Stimulated activated CD4-positive, alpha-beta T cell treated with anti-CD3 and anti-CD28 coated beads, Interleukin-15, amount 100 ng/mL, for 24 hours (primary cell): ENCODE measurements around the gene PAK1.
"Not testable (repeated sequence)": the region's sequence is repeated elsewhere in the genome, so short reads cannot be mapped to it uniquely, and the experiment has no call there.

ENCODE experiments used
- DNase-seq: peaks from one replicate; pipeline ENCODE4 v3.0.0-alpha.2; 2020

PAK1 gene

DNA sequence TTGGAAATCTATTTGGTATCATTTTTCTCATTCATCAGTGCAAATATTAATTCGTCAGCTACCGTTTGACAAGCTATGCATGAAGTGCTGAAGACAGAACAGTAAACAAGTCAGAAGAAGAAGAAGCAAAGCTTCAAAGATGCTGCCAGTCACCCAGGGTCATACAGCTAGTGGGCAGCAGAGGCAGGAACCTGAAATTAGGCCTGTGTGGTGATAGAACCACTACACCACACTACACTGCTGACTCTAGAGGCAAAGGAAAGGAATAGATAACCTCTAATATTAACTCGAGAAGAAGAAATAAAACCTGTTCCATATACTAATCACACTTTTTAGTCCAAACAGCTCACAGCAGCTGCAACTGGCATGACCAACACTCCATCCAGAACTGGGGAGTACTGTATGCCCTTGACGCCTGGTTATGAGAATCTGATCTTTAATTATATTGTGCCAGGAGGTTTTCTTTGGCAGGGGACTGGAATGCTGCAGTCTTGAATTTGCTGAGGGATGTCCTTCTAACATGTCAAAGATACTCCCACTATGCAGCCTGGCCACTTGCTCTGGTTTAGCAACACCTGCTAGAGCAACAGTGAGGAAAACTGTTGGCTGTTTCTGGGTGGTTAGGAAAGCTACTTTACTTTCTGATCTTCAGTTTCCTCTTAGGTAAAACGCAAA is 73.0 kb downstream of the PAK1 start:
- no peak for DNase-seq

DNA sequence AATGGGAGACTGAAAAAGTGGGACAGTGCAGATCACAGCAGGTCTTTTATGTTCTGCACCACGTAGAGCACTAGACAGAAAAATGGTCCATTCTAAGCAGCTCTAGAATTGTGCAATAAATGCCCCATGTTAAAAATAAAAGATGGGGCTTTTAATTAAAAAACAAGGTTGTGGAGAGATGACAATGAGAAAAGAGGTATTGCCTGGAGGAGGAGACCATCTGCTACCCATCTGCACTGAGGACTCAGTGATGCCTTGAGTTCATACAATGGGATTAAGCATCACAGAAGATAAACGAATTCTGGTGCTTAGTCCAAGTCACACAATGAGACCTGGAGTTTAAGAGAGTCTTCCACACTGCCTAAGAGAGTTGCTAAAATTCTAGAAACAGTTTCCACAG is 73.6 kb downstream of the PAK1 start:
- DNase-seq, result no peak

DNA sequence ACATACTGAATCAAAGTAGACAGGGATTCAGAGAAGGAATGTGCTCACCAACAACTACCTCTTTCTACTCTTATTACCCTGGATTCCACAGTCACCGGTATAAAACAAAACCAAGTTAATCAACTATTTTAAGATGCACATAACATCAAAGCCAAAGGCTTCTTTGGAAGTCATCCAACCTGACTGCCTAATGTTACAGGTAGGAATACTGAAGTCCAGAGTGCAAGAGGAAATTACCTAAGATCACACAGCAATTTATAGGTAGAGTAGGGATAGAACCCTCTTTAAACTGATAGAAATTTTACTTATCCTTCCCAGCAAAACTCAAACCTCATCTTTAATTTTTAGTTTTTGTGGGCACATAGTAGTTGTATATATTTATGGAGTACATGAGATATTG is 76.3 kb downstream of the PAK1 start:
- no peak for DNase-seq

DNA sequence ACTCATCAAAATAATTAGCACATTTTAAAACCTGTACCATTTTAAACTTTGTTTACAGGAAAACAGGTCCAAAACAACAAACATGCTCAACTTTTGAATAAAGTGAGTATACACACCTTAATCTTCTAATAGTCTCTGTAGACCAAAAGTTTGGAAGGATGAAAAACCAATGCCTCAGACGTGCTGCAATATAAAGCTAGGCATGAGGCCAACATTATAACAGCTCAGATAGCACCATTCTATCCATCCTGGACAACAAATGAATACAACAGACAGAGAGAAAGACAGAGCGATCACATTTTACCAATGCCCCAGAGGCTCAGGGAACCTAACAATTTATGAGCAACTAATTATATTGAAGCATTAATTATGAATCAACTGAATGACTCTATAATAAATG is 77.0 kb downstream of the PAK1 start:
- DNase-seq, result no peak

DNA sequence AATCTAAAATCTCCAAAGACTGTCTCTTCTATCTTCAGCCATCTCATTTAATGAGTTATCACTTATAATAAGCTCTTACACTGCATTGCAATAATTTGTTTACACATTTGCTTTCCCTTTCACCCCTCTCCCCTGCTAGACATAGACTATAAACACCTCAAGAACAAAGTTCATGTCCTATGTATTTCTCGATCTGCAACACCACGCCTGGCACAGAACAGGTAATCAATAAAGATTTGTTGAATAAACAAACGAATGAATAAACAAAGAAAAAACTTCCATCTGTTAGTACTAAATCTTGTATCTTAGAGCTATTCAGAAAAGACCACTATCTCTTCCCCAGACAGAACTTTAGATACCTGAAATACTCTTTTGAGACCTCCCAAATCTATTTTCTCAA is 77.6 kb downstream of the PAK1 start:
- DNase-seq, result no peak

DNA sequence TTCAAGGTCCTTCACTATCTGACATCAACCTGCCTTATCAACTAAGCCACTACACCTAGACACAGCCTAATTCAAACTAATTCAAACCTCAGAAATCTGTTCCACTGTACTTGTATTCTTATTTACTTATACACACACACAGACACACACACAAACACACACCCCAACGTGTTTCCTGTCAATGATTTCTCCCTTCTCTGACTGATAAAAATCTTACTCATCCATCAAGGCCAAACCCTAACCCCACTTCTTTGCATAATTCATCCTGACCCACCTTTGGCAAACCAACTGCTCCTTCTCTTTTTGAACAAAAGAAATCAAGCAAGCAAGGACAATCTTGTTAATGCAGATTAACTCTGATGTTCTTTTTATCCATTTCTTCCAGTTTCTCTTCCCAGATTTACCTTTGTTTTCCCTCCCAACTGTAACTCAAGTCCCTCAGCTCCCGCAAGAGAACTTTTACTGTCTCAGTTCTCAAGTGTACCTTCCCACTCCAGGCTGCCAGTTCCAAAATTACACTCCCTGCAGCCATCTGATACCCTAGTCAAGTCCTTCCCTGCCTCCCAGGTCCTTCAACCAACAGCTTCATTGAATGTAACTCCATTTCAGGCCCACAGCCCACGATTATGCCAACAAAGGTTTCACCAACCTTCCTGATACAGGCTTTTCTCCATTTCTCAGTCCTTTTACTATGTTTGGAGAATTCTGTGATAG is 78.3 kb downstream of the PAK1 start:
- no peak for DNase-seq

DNA sequence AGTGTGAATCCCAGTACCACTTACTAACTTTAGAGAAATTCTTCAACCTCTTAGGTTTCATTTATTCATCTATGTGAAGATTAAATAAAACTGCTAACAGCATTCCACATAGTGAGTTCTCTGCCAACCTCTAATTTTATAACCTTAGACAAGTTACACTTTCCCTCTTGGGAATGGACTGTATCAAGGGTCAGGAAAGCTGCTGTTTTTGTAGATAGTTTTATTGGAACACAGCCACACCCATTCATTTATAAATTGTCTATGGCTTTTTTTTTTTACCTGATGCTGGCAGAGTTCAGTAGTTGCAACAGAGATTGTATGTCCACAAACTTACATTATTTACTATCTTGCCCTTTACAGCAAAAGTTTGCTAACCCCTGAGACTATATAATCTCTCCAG is 81.1 kb downstream of the PAK1 start:
- no peak for DNase-seq

DNA sequence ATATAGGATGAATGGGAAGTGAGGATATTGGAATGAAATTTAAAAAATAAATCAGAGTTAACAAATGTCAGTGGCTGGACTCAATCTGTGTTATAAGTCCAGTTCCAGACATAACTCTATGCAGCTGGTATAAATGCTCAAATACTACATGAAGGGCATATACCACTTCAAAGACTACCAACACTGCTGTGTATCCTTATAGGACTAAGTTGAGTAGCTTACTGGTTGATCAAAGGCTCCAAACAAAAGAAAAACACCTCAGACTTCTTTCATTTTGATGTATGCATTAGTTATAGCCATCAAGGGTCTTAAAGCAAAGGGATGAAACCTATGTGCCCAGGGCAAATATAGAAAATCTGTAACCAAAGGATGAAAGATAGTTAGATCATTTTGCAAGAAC is 86.2 kb downstream of the PAK1 start:
- DNase-seq, result no peak

DNA sequence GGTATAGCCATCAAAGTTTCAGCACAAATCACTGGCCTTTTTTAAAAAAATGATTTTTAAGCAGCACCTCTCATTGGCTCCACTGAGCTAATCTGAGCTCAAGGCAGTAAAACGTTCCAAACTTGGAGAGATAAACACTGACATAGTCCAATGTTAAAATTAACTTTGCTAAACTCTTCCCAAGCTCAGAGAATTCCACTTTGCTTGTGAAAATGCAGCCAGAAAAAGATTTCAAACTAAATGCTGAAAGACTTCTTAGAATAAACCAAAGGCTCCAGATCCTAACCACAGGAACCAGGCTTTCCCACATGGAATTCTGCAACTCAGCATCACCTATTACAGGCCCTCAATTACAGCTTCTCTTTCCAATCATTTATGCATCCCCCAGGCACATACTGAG is 87.7 kb downstream of the PAK1 start:
- DNase-seq, result no peak

DNA sequence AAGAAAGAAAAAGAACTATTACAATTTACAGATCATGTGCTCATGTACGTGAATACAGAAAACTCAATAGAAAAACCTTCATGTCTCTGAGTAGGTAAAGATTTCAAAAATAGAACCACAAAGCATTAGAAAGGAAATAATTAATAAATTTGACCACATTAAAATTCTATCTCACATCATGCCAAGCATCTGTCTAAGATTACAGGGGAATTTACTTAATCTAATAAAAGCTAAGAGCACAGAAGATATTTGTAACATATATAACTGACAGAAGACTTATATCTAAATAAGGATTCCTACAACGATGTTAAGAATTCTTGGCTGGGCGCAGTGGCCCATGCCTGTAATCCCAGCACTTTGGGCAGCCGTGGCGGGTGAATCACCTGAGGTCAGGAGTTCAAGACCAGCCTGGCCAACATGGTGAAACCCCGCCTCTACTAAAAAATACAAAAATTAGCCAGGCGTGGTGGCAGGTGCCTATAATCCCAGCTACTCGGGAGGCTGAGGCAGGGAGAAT is 88.6 kb downstream of the PAK1 start:
- DNase-seq, result not testable (repeated sequence)

DNA sequence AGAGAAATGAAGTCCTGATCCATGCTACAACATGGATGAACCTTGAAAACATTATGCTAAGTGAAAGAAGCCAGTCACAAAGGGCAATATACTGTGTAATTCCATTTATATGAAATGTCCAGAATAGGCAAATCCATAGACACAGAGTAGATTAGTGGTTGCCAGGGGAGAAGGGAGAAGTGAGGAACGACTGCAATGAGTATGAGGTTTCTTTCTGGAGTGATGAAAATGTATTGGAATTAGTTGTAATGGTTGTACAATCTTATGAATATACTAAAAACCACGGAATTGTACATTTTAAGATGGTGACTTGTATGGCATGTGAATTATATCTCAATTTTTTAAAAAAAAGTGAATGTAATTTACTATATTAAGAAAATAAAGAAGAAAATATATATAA is 89.3 kb downstream of the PAK1 start:
- no peak for DNase-seq

DNA sequence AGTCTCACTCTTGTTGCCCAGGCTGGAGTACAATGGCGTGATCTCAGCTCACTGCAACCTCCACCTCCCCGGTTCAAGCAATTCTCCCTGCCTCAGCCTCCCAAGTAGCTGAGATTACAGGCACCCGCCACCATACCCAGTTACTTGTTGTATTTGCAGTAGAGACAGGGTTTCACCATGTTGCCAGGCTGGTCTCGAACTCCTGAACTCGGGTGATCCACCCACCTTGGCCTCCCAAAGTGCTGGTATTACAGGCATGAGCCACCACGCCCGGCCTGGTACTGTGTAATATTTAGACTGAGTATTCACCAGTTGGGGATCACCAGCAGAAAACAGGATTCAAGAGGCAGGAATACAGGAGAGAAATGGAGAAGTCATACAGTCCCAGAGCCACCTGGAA is 90.5 kb downstream of the PAK1 start:
- not testable (repeated sequence) for DNase-seq

DNA sequence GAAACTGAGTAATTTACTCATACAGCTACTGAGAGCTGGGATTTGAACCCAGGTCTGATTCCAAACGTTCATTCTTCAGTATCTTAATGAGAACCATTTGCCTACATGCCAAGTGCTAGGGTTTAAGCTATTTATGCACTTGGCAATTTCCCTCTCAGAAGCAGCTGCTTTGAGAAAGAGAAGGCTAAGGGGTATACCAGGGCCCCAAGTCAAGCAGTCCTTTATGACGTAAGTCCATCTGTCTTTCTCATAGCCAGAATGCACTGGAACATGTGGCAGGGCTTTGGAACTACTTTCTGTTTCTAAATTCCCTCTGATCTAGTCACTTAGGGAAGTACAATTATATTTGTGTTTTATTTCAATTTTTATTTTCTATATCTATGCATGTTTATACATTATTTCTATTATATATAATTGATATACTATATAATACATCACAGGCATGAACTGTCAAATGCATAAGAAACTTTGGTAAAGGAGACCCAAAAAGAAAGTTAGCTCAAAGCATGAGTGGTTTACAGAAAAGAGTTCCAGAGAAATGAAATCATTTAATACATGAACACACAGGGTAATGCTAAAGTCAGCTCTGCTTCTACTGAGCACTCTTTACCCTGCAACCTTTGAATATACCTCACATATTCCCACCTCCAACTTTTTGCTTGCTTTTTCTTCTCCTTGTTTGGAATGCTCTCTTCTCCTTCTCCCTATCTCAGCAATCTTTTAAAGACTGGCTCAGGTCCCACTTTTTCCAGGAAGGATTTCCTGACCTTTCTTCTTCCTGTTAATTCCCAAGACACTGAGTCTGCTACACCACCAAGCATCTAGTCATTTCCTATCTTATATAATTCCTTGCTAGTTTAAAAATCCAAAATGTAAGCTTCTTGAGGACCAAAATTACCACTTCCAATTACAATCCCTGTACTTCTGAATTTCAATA is 91.9 kb downstream of the PAK1 start:
- no peak for DNase-seq

DNA sequence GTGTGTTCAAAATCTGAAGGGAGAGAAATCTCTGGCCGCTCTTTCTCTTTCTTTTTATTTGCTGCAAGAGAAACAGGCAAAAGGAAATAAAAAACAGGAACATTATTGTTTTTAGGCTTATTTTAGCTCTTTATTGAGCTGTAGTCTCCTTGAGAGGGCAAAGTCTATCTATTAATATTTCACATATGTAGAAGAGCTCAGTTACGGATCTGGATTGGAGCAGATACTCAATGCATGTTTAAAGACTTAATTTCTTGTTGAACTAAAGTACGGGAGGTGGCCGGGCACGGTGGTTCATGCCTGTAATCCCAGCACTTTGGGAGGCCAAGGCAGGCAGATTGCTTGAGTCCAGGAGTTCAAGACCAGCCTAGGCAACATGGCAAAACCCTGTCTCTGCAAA is 94.0 kb downstream of the PAK1 start:
- DNase-seq, result no peak

DNA sequence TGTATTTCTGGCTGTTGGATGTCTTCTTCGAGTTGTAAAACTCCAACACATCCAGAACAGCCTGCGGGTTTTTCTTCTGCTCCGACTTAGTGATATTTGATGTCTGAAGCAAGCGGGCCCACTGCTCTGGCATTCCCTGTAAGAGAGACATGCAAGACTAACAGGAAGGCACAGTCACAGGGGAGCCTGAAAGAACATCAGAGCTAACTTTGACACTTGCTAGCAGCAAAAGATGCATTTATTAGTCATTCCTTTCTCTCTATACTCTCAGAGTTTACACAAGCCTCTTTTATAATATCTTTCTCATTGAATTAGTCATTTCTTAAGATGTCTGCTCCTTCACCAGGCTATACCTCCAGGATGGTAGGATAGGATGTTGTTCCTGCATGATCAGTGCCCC is 94.6 kb downstream of the PAK1 start:
- DNase-seq, result no peak

DNA sequence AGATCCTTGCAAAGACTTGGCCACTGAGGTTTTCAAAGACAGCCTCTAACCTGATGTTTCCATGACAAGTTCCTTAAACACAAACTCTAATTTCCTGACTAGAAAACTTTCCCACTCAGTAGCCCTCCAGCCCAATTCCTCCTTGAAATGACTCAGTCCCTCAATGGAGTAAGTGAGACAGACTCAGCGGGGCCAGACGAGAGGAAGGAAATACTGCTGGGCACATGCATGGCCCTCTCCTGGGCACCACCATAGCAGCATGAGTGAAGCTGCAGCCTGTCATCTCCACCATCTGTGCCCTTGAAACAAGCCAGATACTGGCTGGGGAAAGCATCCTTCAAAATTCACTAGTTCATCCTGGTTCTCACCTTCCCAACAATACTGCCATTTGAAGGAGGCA is 96.2 kb downstream of the PAK1 start:
- DNase-seq, result no peak

DNA sequence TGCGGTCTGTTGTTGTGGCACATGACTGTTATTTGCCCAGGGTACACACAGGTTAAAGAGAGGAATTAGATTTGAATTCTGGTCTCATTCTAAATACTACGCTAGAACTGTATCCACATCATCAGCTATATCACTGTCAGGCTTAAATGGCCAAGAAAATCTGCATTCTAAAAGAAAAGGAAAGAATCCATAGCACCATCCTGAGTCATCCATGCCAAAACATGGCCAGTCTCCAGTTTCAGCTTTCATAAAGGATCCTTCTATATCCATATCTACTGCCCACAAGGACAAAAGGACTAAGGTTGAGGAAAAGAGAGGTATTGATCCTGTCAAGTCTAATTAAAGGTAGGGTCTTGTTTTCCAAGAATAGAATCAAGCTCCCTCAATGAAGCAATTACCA is 98.8 kb downstream of the PAK1 start:
- DNase-seq, result no peak

DNA sequence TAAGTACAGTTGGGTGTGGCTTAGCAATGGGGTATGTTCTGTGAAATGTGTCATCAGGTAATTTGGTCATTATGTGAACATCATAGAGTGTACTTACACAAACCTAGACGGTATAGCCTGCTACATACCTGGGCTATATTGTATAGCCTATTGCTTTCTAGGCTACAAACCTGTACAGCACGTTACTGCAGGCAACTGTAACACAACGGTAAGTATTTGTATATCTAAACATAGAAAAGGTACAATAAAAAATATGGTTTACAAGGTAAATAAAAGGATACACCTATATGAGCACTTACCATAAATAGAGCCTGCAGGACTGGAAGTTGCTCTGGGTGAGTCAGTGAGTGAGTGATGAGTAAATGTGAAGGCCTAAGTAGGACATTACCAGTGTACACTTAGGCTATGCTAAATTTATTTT is 99.3 kb downstream of the PAK1 start:
- DNase-seq, result no peak

DNA sequence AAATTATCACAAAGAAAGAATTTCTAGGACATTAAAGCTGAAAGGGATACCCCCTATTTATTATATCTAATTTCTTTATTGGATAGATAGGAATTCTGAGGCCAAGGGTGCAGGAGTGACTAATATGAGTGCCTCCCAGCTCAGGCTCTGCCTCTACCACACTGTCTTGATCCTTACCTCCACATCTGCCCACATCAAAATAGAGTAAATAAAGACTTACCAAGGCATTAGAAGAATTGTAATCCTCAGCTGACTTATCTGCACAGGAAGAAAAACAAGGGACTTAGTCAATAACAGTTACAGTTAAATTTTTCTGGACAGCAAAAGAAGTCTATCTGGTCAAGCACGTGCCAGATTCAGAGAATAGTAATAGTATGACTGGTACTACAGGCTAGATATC is 99.8 kb downstream of the PAK1 start:
- DNase-seq, result no peak

DNA sequence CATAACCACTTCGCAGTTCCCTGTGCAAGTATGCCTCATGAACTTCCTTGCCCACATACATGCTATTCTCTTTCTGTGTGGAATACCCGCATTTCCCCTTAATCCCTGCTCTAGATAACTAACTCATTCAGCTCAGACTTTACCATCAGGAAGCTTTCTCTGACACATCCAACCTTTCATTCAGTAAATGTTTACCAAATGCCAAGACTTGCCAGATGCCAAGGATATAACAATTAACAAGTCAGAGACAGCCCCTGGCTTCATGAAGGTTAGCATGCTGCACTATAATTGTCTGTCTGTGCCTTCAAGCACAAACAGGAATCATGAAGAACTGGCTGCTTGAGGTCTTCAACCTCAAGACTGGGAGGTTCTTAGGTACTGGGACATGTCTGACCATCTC is 101.2 kb downstream of the PAK1 start:
- DNase-seq, result no peak

DNA sequence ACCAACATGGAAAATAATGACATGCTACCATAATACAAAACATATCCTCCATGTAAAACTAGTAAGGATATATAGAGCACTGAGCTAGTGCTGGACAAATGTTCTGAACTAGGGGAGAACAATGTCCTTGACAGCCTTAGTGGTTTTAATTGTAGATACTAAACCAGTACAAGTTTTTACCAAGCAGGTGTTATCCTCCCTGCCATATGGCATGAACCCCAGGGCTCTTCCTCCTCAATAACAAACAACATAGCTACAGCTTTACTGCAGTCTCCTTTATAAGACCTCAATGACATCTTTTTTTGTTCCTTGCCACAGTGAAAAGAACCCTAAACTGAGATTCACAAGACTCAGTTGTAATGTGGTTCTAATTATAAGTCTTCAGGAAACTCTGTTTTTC is 102.2 kb downstream of the PAK1 start:
- DNase-seq, result no peak

DNA sequence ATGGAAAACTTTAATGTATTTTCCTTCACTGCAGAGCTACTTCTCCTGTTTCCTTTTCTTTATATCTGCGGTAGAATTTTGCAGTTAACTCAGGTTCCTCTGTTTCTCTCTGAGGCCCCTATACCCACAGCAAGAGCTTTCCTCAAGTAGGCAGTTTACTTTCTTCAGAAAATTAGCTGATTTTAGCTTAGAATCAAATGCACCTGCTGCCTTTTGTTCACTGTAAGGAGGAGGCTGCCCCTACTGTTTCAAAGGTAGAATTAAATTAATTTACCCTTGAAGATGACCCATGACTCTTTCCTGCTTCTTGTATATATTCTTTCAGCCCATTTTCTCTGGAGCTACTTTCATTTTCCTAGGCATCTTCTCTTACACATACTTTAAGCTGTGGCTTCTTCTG is 103.7 kb downstream of the PAK1 start:
- DNase-seq, result no peak

DNA sequence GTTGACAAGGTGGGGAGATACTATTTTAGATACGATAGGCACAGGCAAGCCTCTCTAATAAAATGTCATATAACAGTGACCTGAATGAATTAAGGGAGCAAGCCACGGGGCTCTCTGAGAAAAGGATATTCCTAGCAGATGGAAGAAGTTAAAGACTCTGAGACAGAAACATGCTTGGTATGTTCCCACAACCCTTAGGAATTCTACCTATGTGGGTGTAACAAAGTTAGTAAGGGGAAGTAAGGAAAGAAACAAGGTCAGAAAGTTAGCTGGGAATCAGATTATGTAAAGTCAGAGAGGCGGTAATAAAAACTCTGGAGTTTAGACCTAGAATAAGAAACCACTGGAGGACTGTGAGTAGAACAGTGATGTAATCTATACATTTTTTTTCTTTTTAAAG is 112.7 kb downstream of the PAK1 start:
- no peak for DNase-seq

DNA sequence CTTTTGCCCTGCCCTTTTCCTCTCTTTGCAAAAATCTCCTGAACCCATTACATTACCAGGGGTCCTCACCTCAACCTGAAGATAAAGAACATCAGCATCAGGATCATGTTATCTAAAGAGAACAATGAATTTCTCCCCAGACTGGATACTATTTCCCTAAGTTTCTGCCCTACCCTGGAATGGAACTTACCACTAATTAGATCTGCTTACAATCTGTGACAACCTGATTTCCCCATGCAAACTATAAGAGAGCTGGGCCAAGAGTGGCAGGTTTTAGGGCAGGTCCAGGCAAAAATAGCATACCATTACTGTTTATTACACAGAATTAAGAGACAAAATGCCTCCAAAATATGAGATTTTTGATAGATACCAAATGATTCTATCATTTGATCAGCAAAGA is 114.4 kb downstream of the PAK1 start:
- DNase-seq, result no peak
